SW480 (cell line): ENCODE results near the gene GABRA4.

Experiments
- DNase-seq: peaks from one replicate; pipeline ENCODE4 v3.0.0-alpha.2; 2016; ENCODE audit warnings: low spot score

GABRA4 gene

DNA sequence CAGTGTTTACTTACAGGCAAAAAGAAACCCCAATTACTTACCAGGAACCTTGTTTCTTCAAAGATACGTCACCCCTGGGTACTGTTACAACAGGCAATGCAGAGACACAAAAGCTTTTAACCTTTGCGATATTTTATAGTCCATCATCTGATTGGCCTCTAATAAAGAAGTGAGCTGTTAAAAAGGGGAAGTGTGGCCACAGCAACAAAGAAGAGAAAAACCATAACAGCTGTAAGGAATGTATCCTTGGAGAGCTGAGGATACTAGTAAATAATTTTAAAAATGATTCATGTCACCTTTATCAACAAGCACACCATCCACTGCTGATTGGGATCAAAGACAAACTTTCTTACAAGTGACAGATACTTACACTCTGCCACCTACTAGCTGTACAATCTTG, 14.1 kb downstream of the GABRA4 start:
- no peak for DNase-seq

DNA sequence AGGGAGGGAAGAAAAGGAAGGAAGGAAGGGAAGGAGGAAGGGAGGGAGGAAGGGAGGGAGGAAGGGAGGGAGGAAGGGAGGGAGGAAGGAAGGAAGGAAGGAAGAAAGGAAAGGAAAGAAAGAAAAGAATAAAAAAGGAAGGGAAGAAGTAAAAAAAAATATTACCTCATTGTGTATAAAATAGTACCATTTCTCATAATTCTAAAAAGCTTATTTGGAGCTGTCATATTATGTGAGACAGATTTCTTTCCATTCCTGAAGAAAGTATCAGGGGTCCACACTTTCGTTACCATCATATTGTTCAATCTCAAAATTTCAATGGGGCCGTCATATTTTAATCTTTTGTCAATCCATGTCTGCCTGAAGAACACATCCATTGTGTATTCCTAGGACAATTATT, 16.1 kb downstream of the GABRA4 start:
- DNase-seq: no peak

DNA sequence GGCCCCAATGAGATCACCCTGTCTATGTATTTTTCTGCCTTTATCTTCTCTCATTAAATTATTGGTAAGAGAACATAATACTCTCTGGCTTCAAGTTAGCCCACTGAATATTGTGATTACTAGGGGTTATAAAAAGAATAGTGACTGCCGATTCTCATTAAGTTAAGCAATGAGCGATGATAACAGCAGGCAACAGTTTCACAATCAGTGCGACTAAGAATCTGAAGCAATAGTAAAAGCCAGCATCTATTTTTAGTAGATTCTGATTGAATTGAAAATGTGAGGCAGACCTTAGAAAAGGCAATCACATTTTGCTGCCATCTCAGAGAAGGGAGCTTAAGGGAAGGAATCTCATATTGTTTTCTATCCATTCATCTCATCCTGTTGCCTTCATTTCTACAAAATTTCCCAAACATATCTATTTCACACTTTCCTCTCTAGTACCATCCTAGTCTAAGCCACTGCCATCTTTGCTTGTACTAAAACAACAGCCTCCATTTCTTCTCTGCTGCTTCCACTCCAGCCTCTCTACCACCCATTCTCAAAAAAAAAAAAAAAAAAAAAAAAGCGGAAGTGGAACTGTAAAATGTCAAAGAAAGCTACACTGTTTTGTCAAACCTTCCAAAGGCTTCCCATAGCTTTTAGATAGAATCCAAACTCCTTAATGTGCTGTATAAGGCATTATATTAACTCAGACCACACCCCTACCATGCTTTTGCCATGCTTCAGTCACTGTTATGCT, 17.4 kb downstream of the GABRA4 start:
- DNase-seq: no peak

DNA sequence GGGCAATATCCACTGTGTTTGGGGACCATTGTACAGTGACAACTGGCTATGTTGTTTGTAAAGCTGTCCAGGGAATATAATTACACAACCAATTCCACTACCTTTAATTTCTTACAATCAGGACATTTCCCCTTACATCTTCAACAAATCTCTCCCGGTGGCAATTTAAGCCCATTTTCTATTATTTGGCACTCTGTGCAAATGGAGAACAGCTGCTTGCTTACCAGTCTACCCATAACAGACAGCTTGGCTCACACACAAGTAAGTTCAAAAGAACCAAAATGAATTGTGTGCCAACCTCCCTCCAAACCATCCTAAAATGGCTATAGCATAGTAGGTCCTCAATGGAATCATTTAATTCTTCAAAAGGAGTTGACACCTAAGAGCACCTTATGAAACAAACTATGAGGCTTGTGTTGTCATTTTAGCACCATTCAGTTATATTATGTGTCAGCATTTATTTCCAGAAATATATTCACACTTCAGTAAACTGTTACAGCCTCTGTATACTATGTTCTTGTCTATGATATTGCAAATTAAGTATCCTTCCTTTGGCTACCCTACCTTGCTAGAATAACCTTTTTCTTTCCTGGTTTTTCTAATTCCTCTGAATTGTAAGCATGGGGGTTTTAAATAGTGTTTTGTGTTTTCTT, 18.4 kb downstream of the GABRA4 start:
- no peak for DNase-seq

DNA sequence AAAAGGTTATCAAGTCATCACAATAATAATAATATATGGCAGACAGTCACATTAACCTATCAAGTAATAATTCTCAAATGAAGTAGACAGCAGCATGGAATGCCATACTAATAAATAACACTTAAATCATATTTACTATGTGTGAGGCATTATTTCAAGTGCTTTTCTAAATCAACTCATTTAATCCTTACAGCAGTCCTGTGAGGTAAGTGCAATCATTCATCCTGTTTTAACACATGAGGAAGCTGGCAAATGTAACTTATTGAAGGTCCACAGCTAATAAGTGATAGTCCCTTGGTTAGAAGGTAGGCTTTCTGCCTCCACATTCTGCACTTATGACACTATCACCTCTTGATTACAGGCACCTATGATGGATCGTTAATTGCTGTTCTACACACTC, 24.5 kb downstream of the GABRA4 start:
- DNase-seq: no peak

DNA sequence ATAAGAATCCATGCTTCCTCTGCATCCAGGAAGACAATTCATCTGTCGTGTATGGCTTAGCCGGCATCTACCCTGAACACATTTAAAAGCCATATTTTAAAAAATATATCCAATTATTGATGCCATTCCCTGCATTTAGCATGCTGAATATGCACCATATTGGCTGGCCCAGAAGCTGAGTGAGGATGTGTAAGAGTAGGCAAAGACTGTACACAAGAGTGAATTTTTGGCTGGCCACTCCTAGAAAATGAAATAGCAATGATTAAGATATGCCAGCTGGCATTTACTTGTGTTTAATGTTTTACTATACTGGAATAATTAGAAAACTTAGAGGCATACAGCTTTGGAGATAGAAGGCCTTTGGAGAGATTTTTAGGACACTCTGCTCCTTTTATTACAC, 25.8 kb downstream of the GABRA4 start:
- DNase-seq: no peak

DNA sequence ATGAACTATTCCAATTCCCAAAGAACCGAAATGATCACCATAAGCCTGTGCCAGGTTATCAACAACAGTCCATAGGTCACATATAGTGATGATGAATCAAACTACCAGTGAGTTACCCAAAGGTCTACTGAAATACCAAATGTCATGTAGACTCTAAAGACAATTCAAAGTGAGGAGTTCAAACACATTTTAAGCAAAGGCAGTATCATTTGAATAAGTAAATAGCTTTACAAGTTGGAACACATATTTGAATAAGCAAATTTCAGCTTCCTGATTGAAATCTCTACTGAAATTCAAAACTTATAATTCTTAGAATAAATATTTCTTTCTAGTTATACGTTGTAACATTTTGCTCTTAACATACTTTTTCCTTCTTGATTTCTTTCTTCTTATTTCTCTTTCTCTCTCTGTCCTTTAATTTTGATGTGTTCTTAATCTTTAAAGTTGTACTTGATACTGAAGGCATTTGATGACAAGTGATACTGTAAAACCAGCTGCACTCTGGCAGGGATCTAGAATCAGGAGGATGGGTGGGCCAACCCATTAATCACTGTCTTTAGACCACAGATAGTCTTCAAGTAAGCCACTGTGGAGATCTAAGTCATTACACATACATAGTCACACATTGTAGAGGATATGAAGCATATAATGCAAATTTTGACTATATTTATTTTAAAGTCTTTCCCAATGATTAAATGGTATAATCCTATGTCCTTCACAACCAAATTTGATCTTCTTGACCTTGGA, 34.5 kb downstream of the GABRA4 start:
- DNase-seq: no peak

DNA sequence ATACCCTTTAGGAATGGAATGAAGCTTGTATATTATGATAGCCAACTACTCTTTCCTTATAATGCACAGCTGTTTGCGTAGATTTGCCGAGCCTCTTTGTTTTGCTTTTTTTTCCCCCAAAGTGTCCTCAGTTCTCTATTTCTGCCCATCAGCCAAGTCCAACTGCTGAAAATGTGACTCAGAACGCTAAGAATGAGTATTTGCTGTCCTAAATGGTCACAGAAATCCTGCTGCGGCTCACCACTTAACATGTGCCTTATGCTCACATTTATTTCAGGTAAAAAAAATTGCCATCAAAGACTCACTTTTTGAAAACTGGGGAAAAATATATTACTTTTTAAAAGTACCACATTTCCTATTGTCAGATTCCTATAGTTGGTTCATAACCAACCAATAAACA, 36.9 kb downstream of the GABRA4 start:
- no peak for DNase-seq

DNA sequence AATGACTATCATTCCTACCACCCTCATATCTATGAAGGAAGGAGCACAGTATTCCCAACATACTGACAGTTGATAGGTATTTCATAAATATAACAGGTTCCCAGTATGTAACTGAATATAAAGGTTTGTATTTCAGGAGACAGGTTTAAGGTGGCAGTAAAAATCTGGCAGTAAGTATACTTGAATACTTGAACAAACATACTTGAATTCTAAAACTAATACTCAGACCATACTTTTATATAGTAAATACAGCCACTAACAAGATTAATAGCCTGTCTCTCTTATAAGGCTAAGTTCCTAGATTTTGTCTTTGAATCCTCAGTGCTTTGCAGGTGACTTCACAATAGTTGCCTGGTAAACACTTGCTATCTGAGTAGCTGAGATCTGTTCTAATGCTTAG, 37.8 kb downstream of the GABRA4 start:
- no peak for DNase-seq

DNA sequence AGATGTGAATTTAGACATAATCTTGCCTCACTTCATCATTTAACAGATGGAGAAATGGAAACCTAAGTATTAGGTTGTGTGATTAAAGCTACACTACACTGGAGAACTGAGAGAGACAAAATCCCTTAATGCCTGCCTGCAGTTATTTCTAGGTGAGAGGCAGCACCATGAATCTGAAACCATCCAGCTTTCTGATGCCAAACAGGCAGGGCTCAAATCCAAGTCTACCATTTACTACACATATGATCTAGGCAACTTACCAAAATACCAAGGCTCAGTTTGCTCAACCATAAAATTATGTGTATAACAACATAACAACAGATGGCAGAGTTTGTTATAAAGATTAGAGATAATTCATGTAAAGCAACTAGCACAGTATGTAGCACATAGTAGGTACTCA, 38.7 kb downstream of the GABRA4 start:
- DNase-seq: no peak

DNA sequence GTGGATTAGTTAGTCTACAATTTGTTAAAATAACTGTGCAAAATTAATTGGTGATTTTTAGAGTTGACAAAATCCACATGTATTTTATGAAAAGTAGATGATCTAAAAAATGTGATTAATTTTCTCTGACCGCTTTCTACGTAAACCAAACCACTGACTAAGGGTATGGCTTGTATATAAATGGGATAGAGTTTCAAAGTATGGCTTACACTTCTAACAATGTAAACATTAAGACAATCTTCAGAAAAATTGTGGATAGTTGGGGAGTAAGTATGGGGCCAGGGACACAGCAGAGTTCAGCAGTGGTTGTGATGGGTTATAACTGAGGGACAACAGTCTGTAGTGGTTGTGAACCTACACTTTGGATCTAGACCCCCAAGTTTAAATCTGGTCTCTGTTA, 39.8 kb downstream of the GABRA4 start:
- no peak for DNase-seq

DNA sequence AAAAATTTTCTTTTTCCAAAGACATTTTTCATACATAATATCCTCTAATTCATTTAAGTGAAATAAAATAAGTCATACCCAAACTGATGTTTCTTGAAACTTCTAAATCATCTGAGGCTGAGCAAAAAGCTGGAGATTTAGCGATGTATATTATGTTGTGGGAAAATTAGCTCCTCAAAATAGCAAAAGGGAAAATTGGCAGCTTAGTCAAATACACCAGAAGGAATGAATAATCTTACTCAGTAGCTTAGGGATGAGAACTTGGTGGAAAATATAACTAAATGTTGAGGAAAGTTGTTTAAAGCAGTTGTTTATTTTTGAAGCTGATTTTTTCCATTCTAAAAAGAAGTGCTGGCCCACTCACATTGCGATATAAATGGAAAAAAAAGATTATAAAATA, 40.9 kb downstream of the GABRA4 start:
- DNase-seq: no peak

DNA sequence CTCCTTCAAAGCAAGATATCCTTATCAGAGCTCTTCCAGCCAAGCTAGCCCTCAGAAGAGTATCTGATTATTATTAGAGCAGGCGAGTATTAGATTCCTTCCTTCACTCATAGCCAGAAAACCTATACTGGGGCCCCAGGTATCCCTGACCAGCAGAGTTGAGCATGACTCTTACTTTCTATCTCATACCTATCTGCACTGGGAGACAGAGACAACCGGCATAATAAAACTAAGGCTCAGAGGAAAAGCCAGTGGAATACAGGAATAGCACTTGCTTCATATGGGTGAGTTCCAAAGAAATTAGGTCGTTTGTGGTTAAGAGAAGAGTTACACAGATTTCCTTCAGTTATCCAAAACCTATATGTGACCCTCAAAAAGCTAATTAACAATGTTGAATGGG, 42.6 kb downstream of the GABRA4 start:
- DNase-seq: no peak

DNA sequence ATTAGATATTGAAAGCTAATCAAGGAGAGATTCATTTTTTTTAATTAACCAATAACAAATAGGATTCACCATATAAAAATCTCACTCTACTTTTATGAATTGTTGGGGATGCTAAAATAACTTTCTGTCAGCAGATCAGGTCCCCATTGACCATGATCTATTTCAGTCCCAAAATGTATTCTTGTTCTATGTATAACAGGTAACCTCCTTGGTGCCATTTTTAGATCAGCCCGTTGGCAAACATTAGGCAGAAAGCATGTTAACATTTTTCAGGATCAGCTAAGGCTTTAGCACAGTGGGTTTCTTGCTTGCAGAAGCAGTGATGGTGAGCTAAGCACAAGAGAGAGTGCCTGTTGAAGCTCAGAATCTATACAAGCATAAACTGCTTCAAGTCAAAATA, 43.6 kb downstream of the GABRA4 start:
- DNase-seq: no peak

DNA sequence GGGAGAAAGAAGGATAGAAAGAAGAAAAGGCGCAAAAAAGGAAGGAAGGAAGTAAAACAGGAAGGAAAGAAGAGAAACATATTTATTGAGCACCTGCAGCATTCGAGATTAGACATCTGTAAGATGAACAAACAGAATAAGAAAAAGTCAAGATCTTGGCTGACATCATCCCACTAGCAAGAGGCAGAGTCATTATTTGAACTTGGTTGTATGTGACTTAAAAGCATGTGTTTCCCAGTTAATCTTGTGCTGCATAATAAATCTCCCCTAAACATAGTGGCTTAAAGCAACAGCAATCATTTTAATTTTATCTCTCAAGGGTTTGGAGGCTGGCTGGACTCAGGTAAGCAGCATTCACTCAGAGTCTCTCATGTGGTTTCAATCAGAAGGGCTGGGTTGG, 45.8 kb downstream of the GABRA4 start:
- DNase-seq: no peak

DNA sequence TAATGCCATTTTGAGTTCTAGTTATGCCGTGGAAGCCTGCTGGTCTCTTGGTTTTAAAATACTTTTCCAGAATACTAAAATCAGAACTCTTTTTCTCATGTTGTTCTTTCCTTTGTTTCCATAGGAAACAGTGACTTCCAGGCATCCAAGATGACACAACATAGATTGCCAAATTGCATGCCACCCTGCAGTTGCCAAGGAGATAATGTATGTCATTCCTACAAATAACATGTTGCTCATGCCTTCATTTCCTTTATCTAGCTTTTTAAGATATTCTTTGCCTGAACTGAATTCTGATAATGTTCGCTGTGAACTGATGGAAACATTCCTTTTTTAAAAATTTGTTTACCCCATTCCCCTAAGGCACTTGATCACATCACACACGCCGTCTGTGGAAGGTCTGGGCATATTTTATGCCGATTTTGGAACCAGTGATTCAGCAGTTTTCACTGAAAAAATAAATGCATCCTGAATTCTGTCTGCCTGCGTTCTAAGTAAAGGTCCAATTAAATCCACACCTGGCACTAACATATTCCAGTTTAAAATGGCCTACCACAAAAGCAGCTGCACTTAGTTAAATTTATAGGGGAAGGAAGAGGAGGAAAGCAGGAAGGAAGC, 46.4 kb downstream of the GABRA4 start:
- DNase-seq: no peak

DNA sequence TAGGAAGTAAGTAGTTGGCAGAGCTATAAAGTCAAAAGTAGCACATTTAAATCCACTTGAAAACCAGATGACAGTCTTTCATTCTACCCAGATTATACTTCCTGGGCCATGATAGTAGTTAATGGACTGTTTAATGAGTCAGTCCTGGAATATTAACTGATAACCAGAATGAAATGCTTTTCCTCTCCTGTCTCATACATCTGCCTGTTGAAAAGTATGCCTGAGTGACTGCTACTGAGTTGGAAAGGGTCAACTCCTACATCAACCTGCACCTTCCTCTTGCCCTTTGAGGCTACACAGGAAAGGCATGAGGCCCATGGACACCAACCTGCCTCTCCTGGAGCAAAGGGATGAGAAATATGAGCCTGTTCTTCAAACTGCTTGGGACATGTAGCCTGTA, 48.3 kb downstream of the GABRA4 start:
- no peak for DNase-seq

DNA sequence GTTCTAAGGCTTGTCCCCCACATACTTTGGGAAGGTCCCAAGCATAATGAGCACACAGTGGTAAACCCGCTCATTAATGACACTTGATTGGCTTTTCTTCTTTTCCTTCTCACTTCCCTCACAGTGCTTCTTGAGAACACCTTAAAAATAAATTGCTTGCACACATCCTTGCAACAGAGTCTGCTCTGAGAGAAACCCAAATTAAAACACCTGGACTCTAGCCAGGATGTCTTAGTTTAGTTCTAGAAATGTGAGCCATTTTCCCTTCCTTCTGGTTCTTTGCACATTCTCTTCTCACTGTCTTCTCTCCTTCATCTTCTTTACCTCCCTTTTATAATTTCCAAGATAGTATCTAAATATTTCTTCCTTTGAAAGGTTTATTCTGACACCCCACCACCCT, 49.0 kb downstream of the GABRA4 start:
- DNase-seq: no peak

DNA sequence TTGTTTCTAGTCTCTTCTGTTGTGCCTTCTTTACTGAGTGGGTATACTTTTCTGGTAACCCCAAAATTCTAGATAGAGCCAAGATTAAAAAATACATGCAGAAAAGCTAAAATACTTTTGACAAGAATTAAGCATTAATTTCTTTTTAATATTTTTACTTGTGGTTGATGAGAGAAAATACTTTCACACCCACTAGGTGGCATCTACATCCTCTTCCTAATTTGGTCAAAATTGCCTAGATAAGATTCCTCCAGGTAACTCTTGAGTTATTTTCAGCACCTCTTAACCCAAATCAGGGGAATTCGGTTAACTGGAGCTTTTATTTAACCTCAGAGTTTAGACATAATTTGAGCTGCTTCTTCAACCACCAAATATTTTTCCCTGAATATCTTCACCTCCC, 55.9 kb downstream of the GABRA4 start:
- DNase-seq: no peak

DNA sequence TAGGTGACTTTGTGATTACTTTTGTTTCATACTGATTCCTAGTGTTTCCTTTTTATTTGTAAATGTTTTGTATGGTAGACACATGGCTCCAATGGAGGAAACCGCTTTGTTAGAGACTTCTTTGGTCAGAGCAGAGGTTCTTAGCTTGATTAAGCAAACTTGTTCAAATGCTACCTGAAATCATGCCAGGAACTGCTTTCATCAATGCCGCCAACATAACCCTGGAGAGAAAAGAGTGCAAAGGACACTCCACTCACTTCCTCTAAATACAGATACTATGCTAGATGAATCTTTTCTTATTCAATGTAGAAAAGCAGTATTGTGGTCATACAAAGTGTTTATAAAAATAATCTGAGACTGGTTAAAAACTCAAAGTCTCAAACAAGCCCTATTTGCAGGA, 58.7 kb downstream of the GABRA4 start:
- DNase-seq: no peak

DNA sequence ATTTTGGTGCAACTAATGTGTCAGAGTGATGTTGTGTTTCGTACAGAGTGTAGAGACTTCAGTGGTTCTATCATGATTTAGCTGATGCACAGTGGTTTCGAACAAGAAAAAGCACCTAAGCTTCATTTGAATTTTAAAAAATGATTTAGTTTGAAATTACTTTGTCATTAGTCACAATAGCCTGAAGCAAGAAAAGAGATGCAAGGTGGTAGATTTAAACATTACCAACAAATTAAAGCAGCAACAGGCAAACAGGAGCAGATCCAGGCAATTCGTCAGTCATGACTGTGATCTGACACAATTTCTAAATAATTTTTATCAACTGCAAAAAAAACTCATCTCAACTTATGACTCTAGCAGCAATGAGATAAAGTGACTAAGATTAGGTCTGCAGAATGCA, 59.7 kb downstream of the GABRA4 start:
- no peak for DNase-seq

DNA sequence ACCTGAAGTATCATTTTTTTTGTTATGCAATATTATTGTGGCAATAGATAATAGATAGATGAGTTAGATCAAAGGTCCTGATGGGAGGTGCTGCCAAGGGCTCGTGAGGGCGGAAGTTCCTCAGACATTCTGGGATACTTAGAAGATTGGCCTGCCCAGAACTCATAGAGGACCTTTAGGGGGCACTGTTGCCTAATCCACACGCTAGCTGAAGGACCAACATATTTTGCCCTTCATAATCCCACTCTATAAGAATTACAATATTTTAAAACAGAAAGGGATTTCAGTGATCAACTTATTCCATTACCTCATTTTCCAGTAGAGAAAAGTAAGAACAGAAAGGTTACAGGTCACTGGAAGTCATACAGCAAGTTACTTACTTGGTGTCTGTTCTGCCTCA, 61.4 kb downstream of the GABRA4 start:
- no peak for DNase-seq

DNA sequence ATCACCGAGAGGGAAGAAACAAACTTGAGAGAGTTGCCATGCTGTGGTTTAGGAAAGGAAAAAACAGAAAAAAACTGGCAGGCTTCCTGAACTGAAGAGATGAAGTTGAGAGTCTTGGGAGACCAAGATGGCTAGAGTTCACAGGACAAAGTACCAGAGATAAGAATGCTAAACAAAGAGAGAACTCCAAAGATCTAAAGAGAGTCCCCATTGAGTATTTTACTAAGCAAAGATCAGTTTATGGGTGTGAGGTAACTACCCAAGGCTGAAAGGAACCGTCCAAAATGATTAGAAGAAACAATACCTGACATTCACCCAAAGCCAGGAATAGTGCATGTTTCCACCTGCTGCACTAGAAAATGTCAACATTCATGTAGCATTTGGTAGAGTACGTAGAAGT, 62.5 kb downstream of the GABRA4 start:
- no peak for DNase-seq
